SH-SY5Y (cell line): Measurements from ENCODE around the gene USP6NL.

ENCODE experiments used
- GATA2 ChIP-seq: IDR thresholded peaks from 2 replicates; pipeline ENCODE4 v1.6.1; 2011; ENCODE audit warnings: mild to moderate bottlenecking, low read depth, low read length
- GATA3 ChIP-seq: IDR thresholded peaks from 2 replicates; pipeline ENCODE4 v1.6.1; 2011; ENCODE audit warnings: low read depth, mild to moderate bottlenecking, low read length, moderate library complexity

Gene USP6NL

DNA sequence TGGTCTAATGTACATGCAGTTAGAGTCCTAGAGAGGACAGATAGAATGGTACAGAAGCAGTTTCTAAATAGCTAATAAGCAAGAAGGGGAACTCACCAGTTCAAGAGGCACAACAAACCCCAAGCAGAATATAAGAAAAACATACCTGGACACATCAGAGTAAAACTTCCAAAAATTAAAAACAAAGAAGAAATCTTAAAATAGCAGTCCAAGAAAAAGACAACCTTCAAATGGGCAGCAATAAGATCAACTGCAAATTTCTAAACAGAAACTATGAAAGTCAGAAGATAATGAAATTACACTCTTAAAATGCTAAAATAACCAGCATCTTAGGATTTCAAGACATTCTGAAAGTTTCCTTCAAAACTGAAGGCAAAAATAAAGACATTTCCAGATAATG is 55.9 kb downstream of the USP6NL start:
- TF ChIP-seq GATA2 (no peak), GATA3 (no peak)

DNA sequence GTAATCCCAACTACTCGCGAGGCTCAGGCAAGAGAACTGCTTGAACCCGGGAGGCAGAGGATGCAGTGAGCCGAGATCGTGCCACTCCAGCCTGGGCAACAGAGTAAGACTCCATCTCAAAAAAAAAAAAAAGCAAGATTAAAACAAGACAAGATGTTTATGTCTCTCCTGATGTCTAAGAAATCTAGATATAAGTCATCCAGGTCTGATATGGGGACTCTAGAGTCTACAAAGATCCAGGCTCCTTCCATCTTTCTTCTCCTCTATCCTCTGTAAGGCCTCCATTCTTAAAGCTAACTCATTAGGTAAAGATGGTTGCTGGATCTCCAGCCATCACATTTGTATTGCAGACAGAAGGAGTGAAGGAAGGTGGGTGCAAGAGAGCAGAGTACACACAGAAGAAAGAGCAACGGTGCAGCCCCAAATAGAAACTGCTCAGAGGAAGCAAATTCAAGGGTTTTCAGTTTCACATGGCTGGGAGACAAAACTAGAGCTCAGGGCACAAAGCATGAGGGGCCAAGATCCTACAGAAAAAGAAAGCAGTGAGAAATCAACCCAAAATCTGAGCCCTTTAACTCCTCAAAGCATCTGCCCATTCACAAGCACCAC is 57.6 kb downstream of the USP6NL start:
- TF ChIP-seq GATA2 (no peak), GATA3 (no peak)

DNA sequence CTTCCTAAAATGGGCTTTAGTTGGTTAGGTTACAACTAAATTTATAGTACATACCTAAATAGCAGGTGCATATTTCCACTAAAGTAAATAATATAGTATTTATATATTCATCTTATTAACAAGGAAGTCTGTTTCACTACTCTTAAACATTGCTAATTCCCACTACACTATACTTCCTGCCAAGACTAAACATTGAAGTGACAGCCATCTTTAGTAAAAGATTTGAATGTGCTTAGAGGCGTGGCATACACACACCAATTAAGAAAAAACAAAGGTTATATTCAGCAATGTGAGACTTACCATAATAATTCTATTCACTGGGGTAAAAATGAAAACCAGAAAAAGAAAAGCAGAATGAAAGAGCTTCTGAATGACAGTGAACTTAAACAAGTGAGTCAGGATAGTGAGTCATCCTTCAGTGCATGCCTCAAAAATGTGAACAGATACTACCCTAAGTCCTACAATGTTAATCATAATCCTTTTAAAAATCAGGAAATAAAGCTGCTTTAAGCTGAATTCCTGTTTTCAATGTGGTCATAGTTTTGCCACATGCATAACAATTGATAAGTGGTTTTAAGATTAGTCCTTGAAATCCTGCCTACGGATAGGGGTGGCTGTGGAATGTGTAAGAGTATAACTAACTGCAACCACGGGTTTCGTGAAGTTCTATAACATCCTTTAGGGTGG is 59.4 kb downstream of the USP6NL start:
- no peak for TF ChIP-seq GATA2
- TF ChIP-seq GATA3, result no peak

DNA sequence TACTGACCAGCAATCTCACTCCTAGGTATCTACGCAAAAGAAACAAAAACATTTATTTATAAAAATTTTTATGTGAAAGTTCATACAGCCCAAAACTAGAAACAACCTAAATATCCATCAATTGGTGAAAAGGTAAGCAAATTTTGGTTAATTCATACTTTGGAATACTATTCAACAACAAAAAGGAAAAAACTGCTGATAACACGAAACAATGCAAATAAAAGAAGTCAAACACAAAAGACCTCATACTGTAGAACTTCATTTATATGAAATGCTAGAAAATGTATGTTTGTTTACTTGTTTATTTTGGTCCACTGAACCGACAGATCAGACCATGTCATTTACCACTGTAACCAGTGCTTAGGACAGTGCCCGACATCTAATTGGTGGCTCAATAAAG is 60.3 kb downstream of the USP6NL start:
- TF ChIP-seq GATA3 (no peak), GATA2 (no peak)

GRCh38 chr10:11548768-11549099 is 62.7 kb downstream of the USP6NL start:
- TF ChIP-seq GATA2 (no peak), GATA3 (no peak)

DNA sequence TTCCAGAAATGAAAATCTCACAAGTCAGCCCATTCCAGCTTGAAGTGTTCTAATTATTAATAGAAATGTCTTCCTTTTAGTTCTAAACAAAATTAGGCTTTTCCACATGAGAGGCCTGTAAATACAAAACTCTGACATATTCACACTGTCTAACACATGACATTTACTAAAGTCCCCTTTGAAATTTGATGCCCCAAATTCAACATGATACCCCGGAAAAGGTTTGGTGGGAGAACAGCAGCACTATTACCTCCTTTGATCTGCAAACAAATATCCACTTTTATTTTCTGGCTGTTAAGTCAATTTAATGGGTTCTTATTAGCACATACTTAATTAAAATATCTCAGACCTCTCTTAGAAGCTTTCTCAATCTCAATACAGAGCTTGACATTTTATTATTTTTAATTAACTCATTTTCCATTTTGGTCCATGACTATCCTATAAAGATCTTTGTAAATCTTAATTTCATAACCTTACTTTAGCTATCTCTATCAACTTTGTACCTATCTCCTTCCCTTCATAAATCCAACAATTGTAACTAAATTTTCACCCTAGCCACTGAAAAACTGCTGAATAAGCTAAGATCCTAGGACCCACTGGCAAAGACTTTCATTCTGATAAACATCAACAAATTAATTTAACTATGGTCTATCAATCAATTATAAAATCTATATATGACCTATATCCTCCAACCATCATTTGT is 63.2 kb downstream of the USP6NL start:
- TF ChIP-seq GATA3, result no peak
- TF ChIP-seq GATA2, result no peak

DNA sequence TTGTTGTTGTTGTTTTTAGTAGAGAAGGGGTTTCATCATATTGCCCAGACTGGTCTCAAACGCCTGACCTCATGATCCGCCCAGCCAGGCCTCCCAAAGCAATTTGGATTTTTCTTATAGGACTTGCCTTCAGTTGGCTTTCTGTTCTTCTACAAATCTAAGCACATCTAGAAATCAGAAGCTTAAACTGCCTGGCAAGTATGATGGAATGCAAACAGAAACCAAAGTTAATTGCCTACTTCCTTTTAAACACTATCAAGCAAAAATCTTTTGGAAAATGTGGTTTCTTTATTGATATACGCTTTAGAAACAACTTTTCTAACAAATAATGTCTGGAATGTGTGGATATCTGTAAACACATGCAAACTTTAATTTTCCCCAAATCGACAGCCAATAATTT is 64.9 kb downstream of the USP6NL start:
- TF ChIP-seq GATA2, result no peak
- no peak for TF ChIP-seq GATA3

DNA sequence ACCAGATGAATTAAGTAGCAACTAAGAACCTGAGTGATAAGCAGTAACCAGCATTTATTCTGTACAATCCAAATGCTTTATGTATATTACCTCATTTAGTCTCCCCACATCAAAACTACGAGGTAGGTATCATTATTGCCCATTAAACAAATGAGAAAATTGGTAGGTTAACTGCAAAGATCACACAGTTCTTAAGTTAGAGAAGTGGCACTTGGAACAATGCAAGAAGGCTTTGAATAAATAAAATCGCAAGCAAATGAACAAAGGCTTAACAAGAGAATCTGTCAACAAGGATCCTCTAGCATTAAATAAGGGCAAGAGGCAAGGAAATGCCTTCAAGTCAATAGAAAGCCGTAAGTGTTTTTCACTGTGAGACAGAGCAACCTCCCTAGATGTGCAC is 70.2 kb downstream of the USP6NL start:
- TF ChIP-seq GATA2 (no peak), GATA3 (no peak)

- TF ChIP-seq GATA2 (no peak), GATA3 (no peak)
Measured at GRCh38 chr10:11539191-11539868, 72.1 kb downstream of the USP6NL start.

DNA sequence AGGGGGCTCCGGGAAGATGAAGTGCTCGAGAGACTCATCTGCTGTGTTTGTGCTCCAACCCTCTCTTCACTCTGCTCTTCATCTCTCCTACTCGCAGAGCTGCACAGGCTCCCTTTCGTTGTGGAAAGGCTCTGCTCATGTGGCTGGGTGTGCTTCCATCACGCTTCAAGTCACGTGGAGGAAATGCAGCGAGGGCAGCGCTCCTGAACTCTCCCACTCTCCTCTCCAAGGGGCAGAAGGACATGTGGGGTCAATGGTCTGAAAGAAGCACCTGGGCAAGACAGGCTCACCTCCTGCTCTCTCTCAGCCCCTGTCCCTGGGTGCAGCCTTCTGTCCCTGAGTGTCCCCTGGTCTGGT is 72.6 kb downstream of the USP6NL start:
- TF ChIP-seq GATA2, result no peak

DNA sequence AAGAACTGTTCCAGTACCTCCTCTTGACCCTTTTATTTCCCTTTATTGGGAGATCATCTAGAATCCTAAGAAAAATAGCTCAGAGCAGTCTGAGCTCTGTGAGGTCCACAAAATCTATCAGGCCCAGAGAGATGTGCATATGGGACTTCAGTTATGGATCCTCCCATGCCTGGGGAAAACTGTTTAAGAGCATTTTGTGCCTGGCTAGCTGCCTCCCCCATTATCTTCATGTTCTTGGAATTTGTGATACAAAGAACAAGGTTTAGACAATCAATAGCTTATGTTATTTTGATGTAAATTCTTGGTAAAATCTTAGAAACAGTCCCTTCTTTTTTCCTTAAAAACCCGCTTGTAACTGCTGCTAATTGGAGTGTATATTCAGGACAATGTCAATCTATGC is 75.2 kb downstream of the USP6NL start:
- no peak for TF ChIP-seq GATA3
- no peak for TF ChIP-seq GATA2

DNA sequence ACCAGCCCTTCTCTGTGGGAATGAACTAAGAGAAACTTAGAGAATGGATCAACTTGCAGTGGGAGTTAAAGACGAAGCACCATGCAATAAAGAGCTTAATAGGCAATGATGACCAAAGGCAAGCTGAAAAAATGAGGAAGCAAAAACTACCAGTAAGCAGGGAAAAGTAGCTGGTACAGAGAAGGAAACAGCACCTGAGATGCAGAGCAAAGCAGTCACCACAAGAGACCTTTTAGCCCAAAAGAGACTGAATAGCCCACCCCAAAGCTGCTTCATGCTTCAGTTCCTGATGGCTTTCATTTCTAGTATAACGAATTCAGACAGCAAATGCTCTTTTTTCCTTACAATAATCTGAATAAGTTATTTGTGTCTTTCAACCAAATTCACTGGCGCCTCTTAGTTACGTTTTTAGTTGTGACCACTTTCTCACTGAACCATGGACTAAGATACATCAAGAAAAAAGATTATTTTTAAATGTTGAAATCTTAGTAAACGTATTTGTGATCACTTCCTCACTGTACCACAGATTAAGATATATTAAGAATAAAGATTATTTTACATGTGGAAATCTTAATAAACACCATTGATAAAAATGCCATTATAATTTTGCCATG is 76.0 kb downstream of the USP6NL start:
- TF ChIP-seq GATA2, result no peak
- no peak for TF ChIP-seq GATA3

- TF ChIP-seq GATA3, result no peak
- TF ChIP-seq GATA2, result no peak
Measured at GRCh38 chr10:11533328-11533781, 78.1 kb downstream of the USP6NL start.

GRCh38 chr10:11532306-11532705 is 79.1 kb downstream of the USP6NL start:
- no peak for TF ChIP-seq GATA2
- no peak for TF ChIP-seq GATA3
